Erythroblast (primary cell): ENCODE data around the gene SINHCAF.

ENCODE experiments used
- DNase-seq, 2 experiments: peaks; one replicate each; lab custom pipeline; 2025; lab: John Stamatoyannopoulos, UW
- GATA1 ChIP-seq: IDR thresholded peaks from 2 replicates; pipeline ENCODE4 v1.6.1; 2011; ENCODE audit warnings: low read depth, mild to moderate bottlenecking, control low read depth, low read length, moderate library complexity
- POLR2A ChIP-seq: IDR thresholded peaks from 2 replicates; pipeline ENCODE4 v1.6.1; 2011; ENCODE audit warnings: mild to moderate bottlenecking, low read length

The SINHCAF gene

DNA sequence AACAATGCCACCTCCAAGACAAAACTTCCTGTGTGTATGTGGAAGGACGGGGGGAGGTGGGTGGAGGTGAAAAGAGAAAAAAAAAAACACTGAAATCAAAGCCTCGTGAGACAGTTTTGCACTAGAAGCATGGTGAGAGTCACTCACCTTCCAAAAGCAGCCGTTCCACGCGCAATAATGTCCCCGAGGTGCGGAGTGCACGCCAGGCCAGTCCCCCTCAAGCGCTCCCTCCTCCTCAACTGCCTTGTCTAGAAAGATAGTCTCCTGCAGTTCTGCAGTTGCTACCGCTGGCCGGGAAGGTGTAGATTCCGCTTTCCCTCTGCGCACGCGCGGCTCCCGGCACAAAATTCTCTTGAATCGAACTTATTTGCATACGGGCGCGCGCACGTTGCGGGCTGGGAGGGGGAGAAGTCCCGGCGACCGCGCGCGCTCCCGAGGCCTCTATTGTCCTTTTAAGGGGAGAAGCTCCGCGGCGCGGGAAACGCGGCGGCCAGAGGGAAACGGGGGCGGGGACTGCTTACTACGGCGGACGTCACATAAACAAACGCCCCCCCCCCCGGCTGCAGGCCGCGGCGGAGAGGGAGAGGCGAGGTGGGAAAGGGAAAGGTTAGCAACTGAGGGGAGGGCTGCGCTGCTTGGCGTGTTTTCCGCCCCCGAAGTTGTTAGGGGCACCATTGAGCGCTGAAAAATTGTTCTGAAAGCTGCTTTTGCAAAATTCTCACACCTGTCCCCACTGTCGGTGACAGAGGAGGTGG, at the start of gene SINHCAF:
TSS of gene SINHCAF (minus strand) at position 274 of the 755 bp plus-strand sequence. CDS start 27,946 bp downstream, outside the sequence.
- TF ChIP-seq POLR2A (peak; percentile 98), GATA1 (no peak)
- DNase-seq = peak; percentile 98 to 99

- peak in 1 of 2 experiments; percentile 31 for DNase-seq
Observed at GRCh38 chr12:31375422-31375821, 49.5 kb upstream of the SINHCAF start.

DNA sequence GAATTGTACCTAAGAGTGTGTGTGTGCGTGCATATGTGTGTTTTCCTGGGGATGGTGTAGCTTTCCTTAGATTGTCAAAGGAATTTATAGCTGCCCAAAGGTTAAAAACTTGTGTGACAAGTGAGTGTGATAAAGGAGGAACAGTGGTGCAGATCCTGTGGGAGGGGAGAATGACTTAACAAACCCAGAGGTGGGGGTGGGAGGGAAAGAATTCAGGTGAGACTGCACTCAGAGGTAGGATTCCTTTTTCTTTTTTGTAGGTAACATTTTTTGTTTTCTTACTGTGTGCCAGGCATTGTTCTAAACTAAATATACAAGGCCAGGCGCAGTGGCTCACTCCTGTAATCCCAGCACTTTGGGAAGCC, 45.3 kb upstream of the SINHCAF start:
- TF ChIP-seq POLR2A (no peak), GATA1 (no peak)
- no peak for DNase-seq

GRCh38 chr12:31370531-31371255, 44.7 kb upstream of the SINHCAF start:
- TF ChIP-seq GATA1 (no peak), POLR2A (no peak)
- DNase-seq = no peak

DNA sequence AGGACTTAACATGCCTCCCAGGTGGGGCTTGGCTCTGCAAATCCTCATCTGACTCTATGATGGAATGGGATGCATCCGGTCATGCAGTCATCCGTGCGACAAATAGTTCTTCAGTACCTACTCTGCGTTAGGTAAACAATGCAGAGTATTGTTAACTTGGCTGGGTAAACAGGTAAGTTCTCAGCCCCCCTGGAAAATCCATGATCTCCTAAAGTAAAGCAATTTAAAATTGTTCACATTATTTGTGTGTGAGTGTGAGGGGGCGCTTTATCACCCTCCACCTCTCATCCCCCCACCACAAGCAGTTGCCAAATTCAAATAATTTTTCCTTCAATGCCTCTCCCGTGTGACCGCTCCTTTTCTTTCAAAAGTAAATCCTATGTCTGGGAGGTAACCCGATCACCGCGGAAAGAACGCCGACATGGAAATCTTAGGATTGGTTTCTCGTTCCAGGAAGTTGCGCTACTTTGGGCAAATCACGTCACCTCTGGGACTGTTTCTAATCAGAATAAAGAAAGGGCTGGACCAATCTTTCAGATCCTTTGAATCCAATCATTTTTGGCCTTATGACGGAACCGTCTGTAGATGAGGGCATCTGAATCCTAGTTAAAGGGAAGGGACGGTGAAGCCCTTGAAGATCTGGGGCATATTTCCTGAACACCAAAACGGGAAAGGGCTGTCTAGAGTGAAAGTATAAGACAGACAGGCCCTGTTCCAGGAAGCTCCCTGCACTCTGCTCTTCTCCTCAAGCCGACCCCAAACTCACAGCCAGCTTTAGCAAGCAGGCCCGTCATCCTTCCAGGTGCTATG, 44.0 kb upstream of the SINHCAF start:
- no peak for TF ChIP-seq POLR2A
- no peak for TF ChIP-seq GATA1
- no peak for DNase-seq

GRCh38 chr12:31368666-31369361, 42.9 kb upstream of the SINHCAF start:
- no peak for TF ChIP-seq POLR2A
- TF ChIP-seq GATA1 = no peak
- no peak for DNase-seq

- TF ChIP-seq GATA1 = no peak
- no peak for TF ChIP-seq POLR2A
Observed at GRCh38 chr12:31366104-31366621, 40.2 kb upstream of the SINHCAF start.

GRCh38 chr12:31363831-31364230, 37.9 kb upstream of the SINHCAF start:
- TF ChIP-seq POLR2A (no peak), GATA1 (no peak)
- DNase-seq = no peak

More at GRCh38 chr12:31366104-31366621, 40.2 kb upstream of the SINHCAF start:
- no peak for DNase-seq

DNA sequence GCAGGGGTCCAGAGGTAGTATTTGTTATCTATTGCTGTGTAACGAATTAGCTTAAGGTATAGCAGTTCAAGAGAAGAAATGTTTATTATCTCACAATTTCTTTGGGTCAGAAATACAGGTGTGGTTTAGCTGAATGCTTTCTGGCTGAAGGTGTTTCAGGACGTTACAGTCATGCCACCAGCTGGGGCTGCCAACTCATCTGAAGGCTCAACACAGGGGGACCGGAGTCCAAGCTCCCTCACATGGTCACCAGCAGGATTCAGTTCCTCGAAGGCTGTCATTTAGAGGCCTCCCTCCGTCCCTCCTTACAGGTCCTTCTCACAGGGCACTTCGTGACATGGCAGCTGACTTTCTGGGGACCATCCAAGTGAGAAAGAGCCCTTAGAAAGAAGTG, 37.5 kb upstream of the SINHCAF start:
- DNase-seq = peak in 1 of 2 experiments; percentile 7
- TF ChIP-seq POLR2A (no peak), GATA1 (no peak)

DNA sequence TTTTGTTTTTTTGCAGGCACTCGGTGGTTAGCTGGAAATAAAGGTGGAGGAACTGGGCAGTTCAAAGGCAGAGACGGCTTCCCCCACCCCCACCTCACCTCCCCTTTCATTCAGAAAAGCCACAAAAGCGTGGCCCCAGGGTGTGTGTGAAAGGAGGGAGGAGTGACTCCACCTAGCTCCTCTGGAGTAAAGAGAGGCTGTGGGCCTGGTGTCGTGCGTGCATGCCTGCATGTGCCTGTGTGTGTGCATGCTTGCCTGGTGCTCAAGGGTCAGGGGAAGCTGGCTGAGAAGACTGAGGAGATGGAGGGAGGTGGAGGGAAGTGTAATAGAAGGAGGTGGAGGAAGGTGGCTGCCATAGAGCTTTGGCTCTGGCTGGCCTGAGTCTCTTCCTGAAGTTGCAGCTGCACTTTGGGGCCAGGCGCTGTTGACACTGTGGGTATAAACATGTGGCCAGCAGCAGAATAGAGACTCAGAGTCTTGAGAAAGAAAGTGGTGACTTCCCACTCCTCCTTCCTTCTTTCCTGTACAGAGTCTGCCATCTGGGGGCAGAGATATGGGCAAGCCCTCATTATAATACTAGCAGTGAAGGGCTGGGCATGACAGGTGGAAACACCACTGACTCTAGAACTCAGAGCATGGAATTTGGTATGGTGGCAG, 36.9 kb upstream of the SINHCAF start:
- TF ChIP-seq POLR2A (no peak), GATA1 (no peak)
- peak; percentile 10 to 22 for DNase-seq

DNA sequence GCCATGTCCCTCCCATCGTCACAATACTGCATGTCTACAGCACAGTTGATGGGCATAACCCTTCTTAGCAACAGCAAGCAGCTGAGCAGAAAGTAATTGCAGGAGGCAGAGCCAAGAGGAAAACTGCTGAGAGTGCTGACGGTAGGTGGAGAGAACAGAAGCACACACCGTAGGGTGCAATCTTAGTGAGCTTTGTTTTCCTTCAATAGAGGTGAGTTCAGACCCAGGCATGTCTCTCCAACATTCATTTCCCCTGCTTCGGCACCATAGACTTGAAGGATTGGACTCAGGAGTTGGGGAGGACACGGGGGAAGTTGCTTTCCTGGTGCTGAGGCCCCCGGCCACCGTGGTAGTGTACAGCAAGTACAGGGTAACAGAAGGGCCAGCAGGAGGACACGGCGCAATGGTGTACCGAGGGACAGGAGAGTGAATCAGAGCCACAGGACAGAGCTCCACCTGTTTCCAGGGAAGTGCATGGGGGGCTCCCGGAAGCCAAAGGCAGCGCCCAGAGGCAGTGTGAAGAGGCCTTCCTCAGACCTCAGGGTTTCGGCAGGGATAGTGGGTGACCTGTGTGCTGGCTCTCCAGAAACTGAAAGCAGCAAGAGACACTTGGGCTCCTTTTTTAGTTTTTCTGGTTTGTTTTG, 36.3 kb upstream of the SINHCAF start:
- no peak for TF ChIP-seq GATA1
- TF ChIP-seq POLR2A = no peak
- peak in 1 of 2 experiments; percentile 15 for DNase-seq

- no peak for DNase-seq
- TF ChIP-seq POLR2A = no peak
- TF ChIP-seq GATA1 = no peak
Observed at GRCh38 chr12:31361730-31362114, 35.8 kb upstream of the SINHCAF start.

DNA sequence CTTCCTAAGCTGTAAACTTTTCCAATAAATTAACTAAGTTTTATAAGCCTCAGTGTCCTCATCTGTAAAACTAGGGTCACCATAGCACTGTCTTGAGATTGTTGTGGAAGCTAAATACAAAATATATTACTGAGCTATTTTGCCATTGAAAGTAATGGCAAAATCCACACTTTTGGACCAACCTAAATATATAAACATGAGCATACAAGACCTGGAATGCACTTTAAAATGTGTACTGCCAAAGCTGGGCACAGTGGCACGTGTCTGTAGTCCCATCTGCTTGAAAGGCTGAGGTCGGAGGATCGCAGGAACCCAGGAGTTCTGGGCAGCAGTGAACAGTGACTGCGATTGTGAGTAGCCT, 29.8 kb upstream of the SINHCAF start:
- DNase-seq = no peak
- TF ChIP-seq POLR2A (no peak), GATA1 (no peak)
